IMR-90 (cell line): ENCODE results near the gene MMD. TPM values are rescaled to one million over a fixed set of nuclear protein-coding genes. Genes with fewer than 3 reads are reported as not detected.

ENCODE experiments used
- ATAC-seq: fragments of 200-7000 bp; cut with Tn5 transposase; 2 replicates; pipeline ENCODE4 v1.9.1; 2020; ENCODE audit warnings: low read depth, mild to moderate bottlenecking, moderate library complexity
- BruUV-seq: library from RNA; stranded (reverse); fragments of 400-500 nt; replicated peaks from 2 replicates; lab custom pipeline; 2021; lab: Mats Ljungman, UMichigan
- CTCF ChIA-PET: fragments of 300-600 bp; formaldehyde crosslinking; extraction: SDS; loops from one replicate; lab custom pipeline; 2021; ENCODE audit warnings: antibody characterized with exemption; lab: Yijun Ruan, JAX
- POLR2A ChIA-PET: fragments of 300-600 bp; sonication (Branson Sonifier 250); formaldehyde crosslinking; loops from one replicate; lab custom pipeline; 2022; ENCODE audit warnings: antibody characterized with exemption; ENCODE audit not compliant: unreplicated experiment; lab: Charles Lee
- DNase-seq: peaks from one replicate; pipeline ENCODE4 v3.0.0; 2013
- H2AFZ ChIP-seq: replicated peaks from 2 replicates; pipeline ENCODE3; 2013; ENCODE audit warnings: low read length, mild to moderate bottlenecking; ENCODE audit not compliant: poor library complexity
- H2AK5ac ChIP-seq: 2 replicates; pipeline ENCODE4 v1.6.1; 2013; ENCODE audit warnings: low read depth, low read length, inconsistent platforms
- H2AK9ac ChIP-seq: replicated peaks from 2 replicates; pipeline ENCODE3; 2013; ENCODE audit warnings: mild to moderate bottlenecking, low read depth, low read length, moderate library complexity; ENCODE audit not compliant: poor library complexity
- H2BK120ac ChIP-seq: 2 replicates; pipeline ENCODE4 v1.6.1; 2013; ENCODE audit warnings: low read depth, low read length, inconsistent platforms
- H2BK15ac ChIP-seq: 3 replicates; pipeline ENCODE4 v1.6.1; 2013; ENCODE audit warnings: low read depth, low read length, inconsistent platforms
- H2BK20ac ChIP-seq: 2 replicates; pipeline ENCODE4 v1.6.1; 2013; ENCODE audit warnings: low read depth, mild to moderate bottlenecking, inconsistent platforms, low read length, moderate library complexity
- H2BK5ac ChIP-seq: 2 replicates; pipeline ENCODE4 v1.6.1; 2013; ENCODE audit warnings: mild to moderate bottlenecking, low read depth, low read length, inconsistent platforms; ENCODE audit not compliant: poor library complexity, severe bottlenecking
- H3K14ac ChIP-seq: replicated peaks from 2 replicates; pipeline ENCODE4 v1.6.1; 2013; ENCODE audit warnings: low read depth, low read length, inconsistent platforms
- H3K18ac ChIP-seq: 2 replicates; pipeline ENCODE4 v1.6.1; 2013; ENCODE audit warnings: low read depth, low read length, control low read depth
- H3K23ac ChIP-seq: 2 replicates; pipeline ENCODE4 v1.6.1; 2013; ENCODE audit warnings: low read depth, low read length, inconsistent platforms
- H3K27ac ChIP-seq: 2 replicates; pipeline ENCODE4 v1.5.1; 2013; ENCODE audit warnings: mild to moderate bottlenecking, control low read depth, low read length; ENCODE audit not compliant: insufficient read depth
- H3K27me3 ChIP-seq: 2 replicates; pipeline ENCODE4 v1.6.1; 2013; ENCODE audit warnings: low read length; ENCODE audit not compliant: control insufficient read depth, insufficient read depth
- H3K36me3 ChIP-seq: 2 replicates; pipeline ENCODE4 v1.6.1; 2013; ENCODE audit warnings: low read length, mixed read lengths; ENCODE audit not compliant: control insufficient read depth, insufficient read depth
- H3K4ac ChIP-seq: 2 replicates; pipeline ENCODE4 v1.6.1; 2013; ENCODE audit warnings: low read depth, low read length, inconsistent platforms
- H3K4me1 ChIP-seq: 2 replicates; pipeline ENCODE4 v1.6.1; 2013; ENCODE audit warnings: low read length, mixed read lengths; ENCODE audit not compliant: control insufficient read depth, insufficient read depth
- H3K4me2 ChIP-seq: 2 replicates; pipeline ENCODE4 v1.6.1; 2013; ENCODE audit warnings: low read depth, mild to moderate bottlenecking, control low read depth, low read length, moderate library complexity
- H3K4me3 ChIP-seq: 2 replicates; pipeline ENCODE4 v1.5.1; 2013; ENCODE audit warnings: low read depth, mild to moderate bottlenecking, control low read depth, low read length, moderate library complexity; ENCODE audit not compliant: insufficient read depth
- H3K56ac ChIP-seq: 2 replicates; pipeline ENCODE4 v1.6.1; 2013; ENCODE audit warnings: low read length, inconsistent platforms; ENCODE audit not compliant: insufficient read depth; ENCODE audit errors: extremely low read depth
- H3K79me1 ChIP-seq, 2 experiments: 2 replicates each; pipeline ENCODE4 v1.6.1; 2013; ENCODE audit warnings: low read length in 2 of 2, inconsistent platforms in 1 of 2, low read depth in 1 of 2
- H3K9ac ChIP-seq: 2 replicates; pipeline ENCODE4 v1.6.1; 2013; ENCODE audit warnings: low read depth, low read length, control low read depth
- H3K9me1 ChIP-seq: 2 replicates; pipeline ENCODE4 v1.6.1; 2013; ENCODE audit warnings: low read length, inconsistent platforms; ENCODE audit not compliant: insufficient read depth
- H3K9me3 ChIP-seq: 2 replicates; pipeline ENCODE4 v1.6.1; 2013; ENCODE audit warnings: low read length; ENCODE audit not compliant: control insufficient read depth, insufficient read depth
- H4K20me1 ChIP-seq: 2 replicates; pipeline ENCODE4 v1.6.1; 2013; ENCODE audit warnings: low read length, inconsistent platforms; ENCODE audit not compliant: insufficient read depth
- H4K5ac ChIP-seq: 2 replicates; pipeline ENCODE4 v1.6.1; 2013; ENCODE audit warnings: mild to moderate bottlenecking, low read depth, low read length, control low read depth
- H4K8ac ChIP-seq, 2 experiments: 2 replicates each; pipeline ENCODE4 v1.6.1; 2013; ENCODE audit warnings: low read depth in 2 of 2, low read length in 2 of 2, control low read depth in 1 of 2, inconsistent platforms in 1 of 2
- H4K91ac ChIP-seq: 2 replicates; pipeline ENCODE4 v1.6.1; 2013; ENCODE audit warnings: low read depth, low read length, inconsistent platforms; ENCODE audit not compliant: insufficient read depth
- BHLHE40 ChIP-seq: fragments of 150-350 bp; IDR thresholded peaks from 2 replicates; pipeline ENCODE4 v1.6.1; 2016; ENCODE audit warnings: mild to moderate bottlenecking, low read depth, low read length
- CEBPB ChIP-seq: IDR thresholded peaks from 2 replicates; pipeline ENCODE4 v1.6.1; 2012; ENCODE audit warnings: low read depth, low read length, improper control_type of control experiment
- CHD1 ChIP-seq: IDR thresholded peaks from 2 replicates; pipeline ENCODE4 v1.6.1; 2012; ENCODE audit warnings: low read depth, low read length, improper control_type of control experiment
- CTCF ChIP-seq: conservative IDR thresholded peaks from 2 replicates; pipeline ENCODE4 v1.5.1; 2012; ENCODE audit warnings: mild to moderate bottlenecking, low read depth, low read length, improper control_type of control experiment
- FOS ChIP-seq: fragments of 150-350 bp; IDR thresholded peaks from 2 replicates; pipeline ENCODE4 v1.6.1; 2016; ENCODE audit warnings: low read depth, low read length
- MAFK ChIP-seq: IDR thresholded peaks from 2 replicates; pipeline ENCODE4 v1.6.1; 2012; ENCODE audit warnings: low read depth, low read length, improper control_type of control experiment
- MAZ ChIP-seq: IDR thresholded peaks from 2 replicates; pipeline ENCODE4 v1.6.1; 2012; ENCODE audit warnings: low read depth, mild to moderate bottlenecking, low read length, improper control_type of control experiment, moderate library complexity, borderline replicate concordance
- MXI1 ChIP-seq: IDR thresholded peaks from 2 replicates; pipeline ENCODE4 v1.6.1; 2012; ENCODE audit warnings: low read depth, mild to moderate bottlenecking, low read length, moderate library complexity, borderline replicate concordance
- NFE2L2 ChIP-seq: fragments of 150-350 bp; IDR thresholded peaks from 2 replicates; pipeline ENCODE4 v1.6.1; 2016; ENCODE audit warnings: low read depth, mild to moderate bottlenecking, low read length
- POLR2A ChIP-seq: IDR thresholded peaks from 2 replicates; pipeline ENCODE4 v1.6.1; 2012; ENCODE audit warnings: mild to moderate bottlenecking, low read depth, low read length
- RAD21 ChIP-seq: IDR thresholded peaks from 2 replicates; pipeline ENCODE4 v1.6.1; 2012; ENCODE audit warnings: low read length, improper control_type of control experiment
- RCOR1 ChIP-seq: IDR thresholded peaks from 2 replicates; pipeline ENCODE4 v1.6.1; 2012; ENCODE audit warnings: mild to moderate bottlenecking, low read length, improper control_type of control experiment; ENCODE audit not compliant: insufficient replicate concordance
- RFX5 ChIP-seq: IDR thresholded peaks from 2 replicates; pipeline ENCODE4 v1.8.0; 2012; ENCODE audit warnings: low read depth, mild to moderate bottlenecking, low read length, moderate library complexity
- SMC3 ChIP-seq: fragments of 150-350 bp; IDR thresholded peaks from 2 replicates; pipeline ENCODE4 v1.6.1; 2016; ENCODE audit warnings: low read depth, mild to moderate bottlenecking, antibody characterized with exemption, low read length, moderate library complexity
- USF2 ChIP-seq: fragments of 150-350 bp; IDR thresholded peaks from 2 replicates; pipeline ENCODE4 v1.6.1; 2017; ENCODE audit warnings: mild to moderate bottlenecking, antibody characterized with exemption, low read length, low read depth
- WGBS, 2 experiments: methylation state at CpG; one replicate each; pipeline versions ENCODE4 v1.1.5 to v1.1.7; 2013; ENCODE audit warnings: missing lambda C conversion rate in 2 of 2; ENCODE audit not compliant: insufficient read length in 1 of 2; ENCODE audit errors: extremely low coverage in 2 of 2; 5-methylcytosine and 5-hydroxymethylcytosine counted together
- dilution Hi-C: fragments of 300-500 bp; cut with HindIII; formaldehyde crosslinking; loops from one replicate; pipeline ENCODE4 v1.14.3; 2018; ENCODE audit warnings: low sequenced_read_pairs; ENCODE audit not compliant: unreplicated experiment
- in situ Hi-C: fragments of 300-500 bp; cut with MboI; formaldehyde crosslinking; loops from 3 replicates; pipeline ENCODE4 v1.14.3; 2019; ENCODE audit warnings: low sequenced_read_pairs, inconsistent platforms, mixed read lengths
- intact Hi-C: fragments of 100-400 bp; cut with micrococcal nuclease; formaldehyde crosslinking; loops from 2 replicates; pipeline ENCODE4 v1.10.0; 2022
- polyA plus RNA-seq, 3 experiments: library from polyadenylated mRNA; depleted of rRNA; stranded (reverse); fragments of >200 nt; gene quantifications; 2 replicates each; pipeline ENCODE4 v1.2.3, GENCODE V29; 2012; ENCODE audit warnings: low replicate concordance in 1 of 3
- total RNA-seq: library from RNA; depleted of rRNA; stranded (reverse); fragments of >200 nt; gene quantifications from 2 replicates; pipeline ENCODE4 v1.2.3, GENCODE V29; 2012
- TF ChIP-seq, protein P1 (sequence below): fragments of 150-350 bp; IDR thresholded peaks from 2 replicates; pipeline ENCODE4 v1.6.1; 2016; ENCODE audit warnings: low read depth, mild to moderate bottlenecking, low read length, moderate library complexity, borderline replicate concordance

The MMD gene
- total and polyA plus RNA-seq, 2 of the 4 experiments (the other 2 are of a cell fraction) = 6.3 to 7.0 TPM

GRCh38 chr17:55405600-55405999 is 16.0 kb downstream of the MMD start:
- TF ChIP-seq USF2 (no peak), POLR2A (no peak), MXI1 (no peak), NFE2L2 (no peak), RAD21 (no peak), CTCF (no peak), FOS (no peak), RCOR1 (no peak), CEBPB (no peak), RFX5 (no peak), MAFK (no peak), BHLHE40 (no peak), SMC3 (no peak), CHD1 (no peak), MAZ (no peak)
- TF ChIP-seq, protein P1, sequence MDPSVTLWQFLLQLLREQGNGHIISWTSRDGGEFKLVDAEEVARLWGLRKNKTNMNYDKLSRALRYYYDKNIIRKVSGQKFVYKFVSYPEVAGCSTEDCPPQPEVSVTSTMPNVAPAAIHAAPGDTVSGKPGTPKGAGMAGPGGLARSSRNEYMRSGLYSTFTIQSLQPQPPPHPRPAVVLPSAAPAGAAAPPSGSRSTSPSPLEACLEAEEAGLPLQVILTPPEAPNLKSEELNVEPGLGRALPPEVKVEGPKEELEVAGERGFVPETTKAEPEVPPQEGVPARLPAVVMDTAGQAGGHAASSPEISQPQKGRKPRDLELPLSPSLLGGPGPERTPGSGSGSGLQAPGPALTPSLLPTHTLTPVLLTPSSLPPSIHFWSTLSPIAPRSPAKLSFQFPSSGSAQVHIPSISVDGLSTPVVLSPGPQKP = no peak
- H3K9me3 ChIP-seq = no peaks in the 10 kb centered on the region
- WGBS, 2 experiments = no CpG with 5 or more reads among the region's 1 CpG
- ChIA-PET CTCF (no interaction called here), POLR2A (no interaction called here)
- H4K20me1 ChIP-seq = no peaks in the 10 kb centered on the region
- intact Hi-C loops (no loop called here), in situ Hi-C loops (loop anchor here (5.0 kb wide), 1 partner anchor 107 kb away; the partner anchor contains the start of gene SMIM36), dilution Hi-C loops (no loop called here)
- no peak overlapping the region for H4K5ac ChIP-seq
- H2BK120ac ChIP-seq = no peak overlapping the region
- no peak overlapping the region for H2BK5ac ChIP-seq
- BruUV-seq = no TSS peak
- no peak overlapping the region for H4K8ac ChIP-seq
- no peak overlapping the region for H3K27ac ChIP-seq
- H3K4ac ChIP-seq = no peak overlapping the region
- ATAC-seq (no peak), DNase-seq (no peak)
- no peaks in the 10 kb centered on the region for H3K79me1 ChIP-seq
- no peak overlapping the region for H2AFZ ChIP-seq
- no peak overlapping the region for H3K9ac ChIP-seq
- no peak overlapping the region for H3K4me3 ChIP-seq
- H2AK9ac ChIP-seq = no peak overlapping the region
- H3K18ac ChIP-seq = no peak overlapping the region
- H3K36me3 ChIP-seq = peaks cover 41% of the 10 kb centered on the region
- no peak overlapping the region for H3K4me2 ChIP-seq
- H3K56ac ChIP-seq = no peak overlapping the region
- no peak overlapping the region for H2BK15ac ChIP-seq
- no peak overlapping the region for H2BK20ac ChIP-seq
- no peak overlapping the region for H3K14ac ChIP-seq
- no peaks in the 10 kb centered on the region for H3K4me1 ChIP-seq
- no peaks in the 10 kb centered on the region for H3K27me3 ChIP-seq
- H2AK5ac ChIP-seq = no peak overlapping the region
- H4K91ac ChIP-seq = no peak overlapping the region
- no peaks in the 10 kb centered on the region for H3K9me1 ChIP-seq
- no peak overlapping the region for H3K23ac ChIP-seq
